Activated CD8-positive, alpha-beta memory T cell treated with anti-CD3 and anti-CD28 coated beads, Interleukin-2, amount 10 ng/mL, durations not matched to agents 7 days and 5 days (primary cell): ENCODE data around the gene SBK2. TPM values are rescaled to one million over a fixed set of nuclear protein-coding genes. Genes with fewer than 3 reads are reported as not detected.
"Not testable (repeated sequence)": the region's sequence is repeated elsewhere in the genome, so short reads cannot be mapped to it uniquely, and the experiment has no call there.

Source experiments
- ATAC-seq: fragments of 150-1000 bp; cut with Tn5 transposase; one replicate; pipeline ENCODE4 v1.10.0; 2021; ENCODE audit warnings: moderate library complexity
- CTCF ChIA-PET: fragments of 350-600 bp; sonication (Branson Sonifier 250); formaldehyde crosslinking; loops from one replicate; lab custom pipeline; 2021; ENCODE audit warnings: antibody characterized with exemption; lab: Charles Lee
- DNase-seq: peaks from one replicate; pipeline ENCODE4 v3.0.0-alpha.2; 2020
- H3K27ac Mint-ChIP-seq: one replicate; pipeline ENCODE4 v1.8.0; 2021; ENCODE audit warnings: mild to moderate bottlenecking, mixed read lengths
- H3K27me3 Mint-ChIP-seq: one replicate; pipeline ENCODE4 v1.8.0; 2021; ENCODE audit warnings: mixed read lengths
- H3K36me3 Mint-ChIP-seq: one replicate; pipeline ENCODE4 v1.8.0; 2021; ENCODE audit warnings: mild to moderate bottlenecking, mixed read lengths
- H3K4me1 Mint-ChIP-seq: one replicate; pipeline ENCODE4 v1.8.0; 2021; ENCODE audit warnings: mixed read lengths
- H3K4me3 Mint-ChIP-seq: one replicate; pipeline ENCODE4 v1.8.0; 2021; ENCODE audit warnings: mild to moderate bottlenecking, moderate library complexity, mixed read lengths
- H3K9me3 Mint-ChIP-seq: one replicate; pipeline ENCODE4 v1.8.0; 2022; ENCODE audit warnings: low read depth, mixed read lengths
- total RNA-seq, 2 experiments: library from RNA; stranded (reverse); gene quantifications; one replicate each; pipeline ENCODE4 v1.2.3, GENCODE V29; 2021

The SBK2 gene
- total RNA-seq, 2 experiments from 2014 or later: not detected

- no peaks in the 10 kb centered on the region for H3K27me3 Mint-ChIP-seq
- H3K4me1 Mint-ChIP-seq: peaks cover 17% of the 10 kb centered on the region
- no peaks in the 10 kb centered on the region for H3K9me3 Mint-ChIP-seq
- no peak overlapping the region for H3K4me3 Mint-ChIP-seq
- DNase-seq: no peak
- no peak overlapping the region for H3K27ac Mint-ChIP-seq
- CTCF ChIA-PET: no interaction called here
- no peak for ATAC-seq
- peaks cover 9% of the 10 kb centered on the region for H3K36me3 Mint-ChIP-seq
These were observed 41.3 kb upstream of the SBK2 start for GRCh38 chr19:55578031-55578760.

- no peaks in the 10 kb centered on the region for H3K27me3 Mint-ChIP-seq
- H3K4me3 Mint-ChIP-seq: no peak overlapping the region
These were observed 39.8 kb upstream of the SBK2 start for GRCh38 chr19:55576746-55577145.

GRCh38 chr19:55573929-55574328, 37.0 kb upstream of the SBK2 start:
- not testable (repeated sequence) for H3K27ac Mint-ChIP-seq, DNase-seq, H3K36me3 Mint-ChIP-seq, H3K27me3 Mint-ChIP-seq, ATAC-seq, H3K9me3 Mint-ChIP-seq, H3K4me1 Mint-ChIP-seq, H3K4me3 Mint-ChIP-seq
- CTCF ChIA-PET: interaction anchor here (0.7 kb wide), 2 partner anchors 70 to 100 kb away, joined by 3 read pairs; no protein-coding TSS in a partner anchor

More at GRCh38 chr19:55576746-55577145, 39.8 kb upstream of the SBK2 start:
- Mint-ChIP-seq H3K9me3 (no peaks in the 10 kb centered on the region), H3K27ac (no peak overlapping the region), H3K4me1 (peaks cover 14% of the 10 kb centered on the region), H3K36me3 (peaks cover 9% of the 10 kb centered on the region)
- ATAC-seq: no peak
- DNase-seq: no peak
- CTCF ChIA-PET: no interaction called here

- H3K4me1 Mint-ChIP-seq, DNase-seq, H3K27ac Mint-ChIP-seq, ATAC-seq, H3K4me3 Mint-ChIP-seq, H3K9me3 Mint-ChIP-seq, H3K36me3 Mint-ChIP-seq, CTCF ChIA-PET, H3K27me3 Mint-ChIP-seq: not testable (repeated sequence)
These were observed 32.5 kb upstream of the SBK2 start for GRCh38 chr19:55569477-55569876.

- CTCF ChIA-PET: interaction anchor here (1.4 kb wide), 1 partner anchor 276 kb away, joined by 4 read pairs; no protein-coding TSS in a partner anchor
- H3K9me3 Mint-ChIP-seq: no peaks in the 10 kb centered on the region
- peaks cover 5% of the 10 kb centered on the region for H3K27me3 Mint-ChIP-seq
- no peak overlapping the region for H3K27ac Mint-ChIP-seq
- no peaks in the 10 kb centered on the region for H3K36me3 Mint-ChIP-seq
- ATAC-seq (no peak), DNase-seq (no peak)
- no peaks in the 10 kb centered on the region for H3K4me1 Mint-ChIP-seq
- H3K4me3 Mint-ChIP-seq: no peak overlapping the region
These were observed 30.9 kb upstream of the SBK2 start for GRCh38 chr19:55567708-55568328.

- Mint-ChIP-seq H3K9me3 (no peaks in the 10 kb centered on the region), H3K36me3 (no peaks in the 10 kb centered on the region), H3K27ac (no peak overlapping the region), H3K4me1 (no peaks in the 10 kb centered on the region), H3K27me3 (peaks cover 5% of the 10 kb centered on the region), H3K4me3 (no peak overlapping the region)
- no peak for ATAC-seq
- no peak for DNase-seq
- CTCF ChIA-PET: interaction anchor here (0.8 to 1.4 kb wide), 3 partner anchors 63 to 275 kb away, joined by 3 to 4 read pairs (median 3); partner anchors contain the start of gene NAT14
These were observed 29.9 kb upstream of the SBK2 start for GRCh38 chr19:55566823-55567222.

- ATAC-seq (no peak), DNase-seq (no peak)
- Mint-ChIP-seq H3K9me3 (no peaks in the 10 kb centered on the region), H3K27me3 (peaks cover 8% of the 10 kb centered on the region), H3K27ac (no peak overlapping the region), H3K36me3 (no peaks in the 10 kb centered on the region), H3K4me1 (no peaks in the 10 kb centered on the region), H3K4me3 (no peak overlapping the region)
- CTCF ChIA-PET: no interaction called here
These were observed 26.3 kb upstream of the SBK2 start for GRCh38 chr19:55563261-55563690.

- H3K27ac Mint-ChIP-seq: no peak overlapping the region
- DNase-seq (no peak), ATAC-seq (no peak)
- H3K4me3 Mint-ChIP-seq: no peak overlapping the region
- peaks cover 2% of the 10 kb centered on the region for H3K27me3 Mint-ChIP-seq
- no peaks in the 10 kb centered on the region for H3K9me3 Mint-ChIP-seq
- no peaks in the 10 kb centered on the region for H3K4me1 Mint-ChIP-seq
- CTCF ChIA-PET: no interaction called here
- no peaks in the 10 kb centered on the region for H3K36me3 Mint-ChIP-seq
These were observed 22.8 kb upstream of the SBK2 start for GRCh38 chr19:55559684-55560083.

GRCh38 chr19:55554741-55555152, 17.8 kb upstream of the SBK2 start:
- CTCF ChIA-PET: no interaction called here
- no peak overlapping the region for H3K27ac Mint-ChIP-seq
- H3K27me3 Mint-ChIP-seq: peaks cover 6% of the 10 kb centered on the region
- H3K9me3 Mint-ChIP-seq: no peaks in the 10 kb centered on the region
- ATAC-seq (no peak), DNase-seq (no peak)
- peaks cover 2% of the 10 kb centered on the region for H3K4me1 Mint-ChIP-seq
- H3K36me3 Mint-ChIP-seq: no peaks in the 10 kb centered on the region
- H3K4me3 Mint-ChIP-seq: no peak overlapping the region

GRCh38 chr19:55554302-55554701, 17.4 kb upstream of the SBK2 start:
- no peak overlapping the region for H3K27ac Mint-ChIP-seq
- CTCF ChIA-PET: no interaction called here

GRCh38 chr19:55553217-55554182, 16.6 kb upstream of the SBK2 start:
- ATAC-seq (no peak), DNase-seq (no peak)
- no peak overlapping the region for H3K4me3 Mint-ChIP-seq
- no peaks in the 10 kb centered on the region for H3K9me3 Mint-ChIP-seq
- no peaks in the 10 kb centered on the region for H3K36me3 Mint-ChIP-seq
- peaks cover 2% of the 10 kb centered on the region for H3K4me1 Mint-ChIP-seq
- peaks cover 6% of the 10 kb centered on the region for H3K27me3 Mint-ChIP-seq
- H3K27ac Mint-ChIP-seq: no peak overlapping the region
- CTCF ChIA-PET: interaction anchor here (1.3 kb wide), 1 partner anchor 49 kb away, joined by 4 read pairs; no protein-coding TSS in a partner anchor

More at GRCh38 chr19:55554302-55554701, 17.4 kb upstream of the SBK2 start:
- H3K4me3 Mint-ChIP-seq: no peak overlapping the region
- ATAC-seq (no peak), DNase-seq (no peak)
- peaks cover 2% of the 10 kb centered on the region for H3K4me1 Mint-ChIP-seq
- peaks cover 6% of the 10 kb centered on the region for H3K27me3 Mint-ChIP-seq
- H3K9me3 Mint-ChIP-seq: no peaks in the 10 kb centered on the region
- no peaks in the 10 kb centered on the region for H3K36me3 Mint-ChIP-seq

GRCh38 chr19:55552620-55553019, 15.7 kb upstream of the SBK2 start:
- Mint-ChIP-seq H3K27ac (no peak overlapping the region), H3K27me3 (peaks cover 12% of the 10 kb centered on the region), H3K36me3 (no peaks in the 10 kb centered on the region), H3K4me3 (no peak overlapping the region), H3K9me3 (no peaks in the 10 kb centered on the region), H3K4me1 (peaks cover 2% of the 10 kb centered on the region)
- CTCF ChIA-PET: interaction anchor here (1.3 kb wide), 1 partner anchor 49 kb away, joined by 4 read pairs; no protein-coding TSS in a partner anchor
- ATAC-seq (no peak), DNase-seq (no peak)

GRCh38 chr19:55552206-55552605, 15.3 kb upstream of the SBK2 start:
- Mint-ChIP-seq H3K36me3 (no peaks in the 10 kb centered on the region), H3K4me3 (no peak overlapping the region), H3K4me1 (peaks cover 2% of the 10 kb centered on the region), H3K27me3 (peaks cover 16% of the 10 kb centered on the region), H3K9me3 (no peaks in the 10 kb centered on the region), H3K27ac (no peak overlapping the region)
- DNase-seq (no peak), ATAC-seq (no peak)
- CTCF ChIA-PET: no interaction called here
